Fibroblast of peridontal ligament (primary cell): ENCODE data around the gene PTPRG.
"Not testable (repeated sequence)": the region's sequence is repeated elsewhere in the genome, so short reads cannot be mapped to it uniquely, and the experiment has no call there.

Source experiments
- DNase-seq: peaks from one replicate; pipeline ENCODE4 v3.0.0-alpha.2; 2010; ENCODE audit errors: extremely low read depth

PTPRG gene

GRCh38 chr3:62003835-62004234, 442.5 kb downstream of the PTPRG start:
- no peak for DNase-seq

DNA sequence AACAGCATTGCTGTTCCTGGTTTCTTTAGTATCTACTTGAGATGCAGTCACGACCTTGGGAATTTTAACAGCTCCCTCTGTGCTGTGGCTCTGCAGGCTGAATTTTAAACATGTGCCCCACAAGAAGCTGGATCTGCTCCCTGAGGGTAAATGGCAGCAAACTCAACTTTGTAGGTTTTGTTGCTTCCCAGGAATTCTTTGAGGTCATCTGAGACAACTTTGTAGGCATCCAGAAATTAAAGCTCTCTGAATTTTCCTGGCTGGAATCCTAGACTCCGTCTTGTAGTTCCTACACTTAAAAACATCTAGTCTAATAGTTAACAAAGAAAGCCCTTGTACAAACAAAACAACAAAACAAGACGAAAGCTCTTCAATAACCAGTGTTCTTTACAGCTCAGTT, 445.7 kb downstream of the PTPRG start:
- DNase-seq = peak; percentile 81

GRCh38 chr3:62010989-62011388, 449.6 kb downstream of the PTPRG start:
- DNase-seq = no peak

GRCh38 chr3:62011666-62012065, 450.3 kb downstream of the PTPRG start:
- DNase-seq = no peak

GRCh38 chr3:62013951-62014350, 452.6 kb downstream of the PTPRG start:
- DNase-seq = no peak

DNA sequence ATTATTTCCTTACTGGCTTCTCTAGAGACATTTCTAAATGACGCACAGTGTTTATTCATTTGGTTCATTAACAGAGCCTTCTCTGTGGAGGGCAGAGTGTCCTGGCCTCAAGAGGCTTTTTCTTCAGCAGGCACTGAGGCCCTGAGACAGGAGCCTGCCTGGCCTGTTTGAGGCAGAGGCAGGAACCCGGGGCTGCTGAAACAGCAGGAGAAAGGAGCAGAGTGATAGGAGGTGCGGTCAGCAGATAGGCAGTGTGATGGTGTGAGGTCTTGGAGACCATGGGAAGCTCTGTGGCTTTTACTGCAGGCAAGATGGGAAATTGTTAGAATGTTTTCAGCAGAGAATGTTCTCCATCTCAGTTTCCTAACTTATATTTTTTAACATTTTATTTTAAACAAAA, 453.7 kb downstream of the PTPRG start:
- no peak for DNase-seq

DNA sequence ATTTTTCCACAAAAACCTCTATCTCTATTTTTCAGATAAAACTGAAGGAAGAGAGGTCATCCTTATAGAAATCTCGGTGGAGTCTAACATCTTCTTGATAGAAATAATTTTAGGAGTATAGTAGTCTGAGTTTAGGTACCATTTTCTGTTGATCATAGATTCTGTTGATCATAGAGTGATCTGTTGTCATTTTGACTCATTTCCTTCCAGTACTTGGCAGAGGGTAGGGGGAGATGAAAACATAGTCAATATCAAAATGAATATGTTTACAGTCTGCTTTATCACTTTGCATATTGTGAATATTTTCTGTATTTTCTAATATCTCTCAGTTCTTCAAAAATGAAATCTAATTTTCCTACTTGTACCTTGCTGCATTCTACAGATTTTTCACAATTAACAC, 458.5 kb downstream of the PTPRG start:
- no peak for DNase-seq

GRCh38 chr3:62020706-62021105, 459.3 kb downstream of the PTPRG start:
- no peak for DNase-seq

DNA sequence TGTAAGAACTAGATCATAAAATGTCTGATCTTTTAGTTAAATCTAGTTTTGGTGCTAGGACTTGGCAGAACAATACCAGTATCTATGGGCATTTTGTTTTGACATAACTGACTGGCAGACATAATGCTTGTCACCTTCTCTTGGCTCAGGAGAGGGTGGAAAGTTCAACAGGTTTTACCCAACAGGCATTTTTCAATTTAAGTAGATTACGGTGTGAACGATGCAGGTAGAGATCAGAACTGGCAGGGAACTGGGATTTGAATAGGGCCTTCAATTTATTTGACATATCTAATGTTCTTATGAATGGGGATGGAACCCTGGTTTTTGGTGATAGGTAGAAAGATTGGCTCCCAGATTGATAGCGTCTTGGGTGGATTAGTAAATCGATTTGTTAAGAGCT, 460.9 kb downstream of the PTPRG start:
- no peak for DNase-seq

- no peak for DNase-seq
Measured at GRCh38 chr3:62024882-62025281, 463.5 kb downstream of the PTPRG start.

GRCh38 chr3:62025913-62026312, 464.5 kb downstream of the PTPRG start:
- no peak for DNase-seq

- DNase-seq = no peak
Measured at GRCh38 chr3:62027241-62027640, 465.9 kb downstream of the PTPRG start.

DNA sequence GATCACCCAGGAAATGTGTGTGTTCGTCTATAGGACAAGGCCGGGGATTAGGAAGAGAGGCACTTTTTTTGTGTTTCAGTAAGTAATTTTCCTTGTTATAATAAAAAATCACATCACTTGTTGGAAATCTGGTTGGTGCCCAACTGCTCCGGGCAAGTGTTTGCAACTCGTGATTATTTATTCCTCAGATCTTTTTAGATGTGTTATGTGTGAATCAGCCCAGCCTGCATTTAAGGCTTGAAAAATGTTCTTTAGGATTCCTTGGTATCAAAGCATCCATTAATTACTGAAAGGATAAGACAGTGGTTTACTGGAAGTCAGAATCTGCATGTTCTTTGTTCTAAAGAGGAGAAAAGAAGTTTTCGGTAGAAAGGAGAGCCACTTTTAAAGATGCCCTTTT, 466.4 kb downstream of the PTPRG start:
- DNase-seq = no peak

DNA sequence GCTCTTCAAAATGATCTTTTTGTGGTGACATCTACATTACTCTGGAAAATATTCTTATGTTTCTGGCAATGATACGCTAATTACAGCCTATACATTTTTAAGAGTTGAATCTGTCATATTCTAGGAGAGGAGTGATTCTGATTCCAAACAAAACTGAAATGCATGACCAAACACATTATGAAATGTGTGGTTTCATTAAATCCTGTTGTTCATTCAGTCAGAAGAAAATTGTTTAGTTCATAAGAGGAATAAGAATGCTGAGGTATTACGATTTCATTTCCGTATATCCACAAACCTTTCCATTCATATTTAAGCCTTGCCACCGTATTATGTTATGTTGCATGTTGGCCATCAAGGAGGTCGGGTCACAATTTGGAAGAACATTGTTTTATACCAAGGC, 466.9 kb downstream of the PTPRG start:
- peak; percentile 16 for DNase-seq

DNA sequence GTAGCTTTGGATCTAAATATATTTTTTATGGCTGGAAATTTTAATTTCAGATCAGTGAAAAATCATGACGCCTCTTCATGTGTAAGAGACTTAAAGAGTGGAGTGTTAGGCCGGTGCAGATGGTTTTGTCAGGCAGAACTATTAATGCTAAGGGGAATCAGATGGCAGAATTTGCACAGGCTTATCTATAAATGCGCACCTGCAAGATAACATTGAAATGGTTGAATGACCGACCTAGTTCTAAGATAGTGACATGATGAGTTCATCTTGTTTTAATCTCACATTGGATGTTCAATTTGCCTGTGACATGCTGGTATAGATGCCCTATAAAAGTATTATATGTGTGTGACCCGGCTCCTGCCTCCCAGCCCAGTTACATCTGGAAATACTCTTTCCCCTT, 471.4 kb downstream of the PTPRG start:
- DNase-seq = no peak

- DNase-seq = no peak
Measured at GRCh38 chr3:62035402-62036057, 474.2 kb downstream of the PTPRG start.

- no peak for DNase-seq
Measured at GRCh38 chr3:62036726-62037125, 475.4 kb downstream of the PTPRG start.

DNA sequence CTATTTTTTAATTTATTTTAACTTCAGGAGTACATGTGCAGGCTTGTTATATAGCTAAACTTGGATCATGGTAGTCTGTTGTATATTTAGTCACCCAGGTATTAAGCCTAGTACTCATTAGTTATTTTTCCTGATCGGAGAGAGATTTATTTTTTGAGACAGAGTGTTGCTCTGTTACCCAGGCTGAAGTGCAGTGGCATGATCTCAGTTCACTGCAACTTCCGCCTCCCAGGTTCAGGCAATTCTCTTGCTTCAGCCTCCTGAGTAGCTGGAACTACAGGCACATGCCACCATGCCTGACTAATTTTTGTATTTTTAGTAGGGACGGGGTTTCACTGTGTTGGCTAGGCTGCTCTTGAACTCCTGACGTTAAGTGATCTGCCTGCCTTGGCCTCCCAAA, 477.4 kb downstream of the PTPRG start:
- not testable (repeated sequence) for DNase-seq

DNA sequence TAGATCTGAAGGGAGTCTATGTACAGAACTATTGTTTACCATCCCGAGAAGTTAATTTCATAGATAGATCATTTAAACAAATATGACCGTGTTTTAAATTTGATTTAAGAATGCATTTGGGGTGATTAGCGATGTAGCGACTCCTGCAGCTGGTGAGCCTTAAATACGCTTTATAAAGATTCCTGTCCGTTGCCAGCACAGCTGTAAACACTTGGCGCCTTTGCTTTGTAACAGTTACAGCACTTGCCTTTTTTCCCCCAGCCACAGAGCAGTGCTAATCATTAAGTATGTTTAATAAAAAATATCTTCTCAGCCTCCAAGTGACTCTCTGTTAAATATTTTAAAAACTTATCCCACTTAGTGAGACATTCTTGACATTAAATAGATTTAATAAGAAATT, 478.2 kb downstream of the PTPRG start:
- no peak for DNase-seq

- no peak for DNase-seq
Measured at GRCh38 chr3:62041681-62042080, 480.3 kb downstream of the PTPRG start.

DNA sequence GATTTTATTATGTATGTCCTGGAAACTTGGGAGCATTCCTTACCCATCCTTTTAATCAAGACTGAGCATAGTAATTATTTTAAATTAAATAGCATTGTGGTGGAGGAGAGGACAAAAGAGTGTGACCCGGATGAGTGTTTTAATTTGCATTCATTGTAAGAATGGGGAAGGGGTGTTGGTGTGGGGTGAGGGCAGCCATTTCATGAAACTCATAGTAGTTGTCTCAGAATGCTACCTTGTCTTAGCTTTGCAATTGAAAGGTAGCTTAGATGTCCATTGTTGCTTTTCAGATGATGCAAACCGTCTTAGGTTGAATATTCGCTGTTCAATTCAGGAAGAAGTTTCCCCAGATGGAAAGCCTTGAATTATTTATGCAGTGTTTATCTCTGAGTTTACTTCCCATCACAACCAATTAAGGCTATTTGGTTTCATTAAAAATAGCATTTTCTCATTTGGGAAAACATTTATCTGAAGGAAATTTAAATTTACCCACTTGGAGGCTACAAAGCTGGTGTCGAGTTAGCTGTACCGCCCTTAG, 483.6 kb downstream of the PTPRG start:
- no peak for DNase-seq

- DNase-seq = peak; percentile 55
Measured at GRCh38 chr3:62046326-62046725, 485.0 kb downstream of the PTPRG start.

- DNase-seq = no peak
Measured at GRCh38 chr3:62048577-62048976, 487.2 kb downstream of the PTPRG start.

GRCh38 chr3:62049033-62049432, 487.7 kb downstream of the PTPRG start:
- DNase-seq = no peak
